Endothelial cell of umbilical vein (primary cell): Measurements from ENCODE around the gene CAPN15. TPM values are rescaled to one million over a fixed set of nuclear protein-coding genes. Genes with fewer than 3 reads are reported as not detected.
A peak's percentile ranks its signal among the peaks of the same experiment; 100 is the strongest.

Experiments
- BruUV-seq: library from RNA; stranded (reverse); fragments of 400-500 nt; replicated peaks from 2 replicates; lab custom pipeline; 2021; lab: Mats Ljungman, UMichigan
- CTCF ChIA-PET: fragments of 300-600, 350-600 bp; sonication (Branson Sonifier 250); formaldehyde crosslinking; loops from one replicate; lab custom pipeline; 2021; ENCODE audit warnings: antibody characterized with exemption, inconsistent platforms; lab: Charles Lee
- POLR2A ChIA-PET: fragments of 300-600, 350-600 bp; sonication (Branson Sonifier 250); formaldehyde crosslinking; loops from one replicate; lab custom pipeline; 2021; ENCODE audit warnings: antibody characterized with exemption, inconsistent platforms; lab: Charles Lee
- DNase-seq: peaks from one replicate; pipeline ENCODE4 v3.0.0-alpha.2; 2011; ENCODE audit warnings: low read depth, low spot score
- FAIRE-seq: peaks from 2 replicates; lab custom pipeline; 2011; peaks lifted over from hg19 to GRCh38; lab: Jason Lieb, UNC
- H2AFZ ChIP-seq: 2 replicates; pipeline ENCODE4 v1.6.0; 2012; ENCODE audit warnings: low read depth, low read length, control low read depth, inconsistent platforms
- H3K27ac ChIP-seq: 2 replicates; pipeline ENCODE4 v1.5.1; 2011; ENCODE audit warnings: low read depth, mild to moderate bottlenecking, control low read depth, low read length, moderate library complexity; ENCODE audit not compliant: insufficient read depth
- H3K27me3 ChIP-seq, 2 experiments: 2 replicates each; pipeline versions ENCODE4 v1.6.0 to v1.6.1; 2011; ENCODE audit warnings: low read length in 2 of 2, mixed read lengths in 1 of 2; ENCODE audit not compliant: control insufficient read depth in 2 of 2, insufficient read depth in 2 of 2
- H3K36me3 ChIP-seq, 2 experiments: 2 replicates in 1 of 2; 3 replicates in 1 of 2; pipeline ENCODE4 v1.5.1; 2011; ENCODE audit warnings: low read length in 2 of 2, mild to moderate bottlenecking in 1 of 2, moderate library complexity in 1 of 2; ENCODE audit not compliant: control insufficient read depth in 2 of 2, insufficient read depth in 2 of 2; ENCODE audit errors: extremely low read depth in 1 of 2
- H3K4me1 ChIP-seq: 3 replicates; pipeline ENCODE4 v1.5.1; 2011; ENCODE audit warnings: mild to moderate bottlenecking, low read length; ENCODE audit not compliant: control insufficient read depth, insufficient read depth; ENCODE audit errors: extremely low read depth
- H3K4me2 ChIP-seq: 2 replicates; pipeline ENCODE4 v1.6.1; 2011; ENCODE audit warnings: low read length, control low read depth, mixed read lengths; ENCODE audit not compliant: insufficient read depth
- H3K4me3 ChIP-seq, 3 experiments: fragments of 200-600 bp in 1 of 3; sonication (generic), shearing (Covaris generic) in 1 of 3; replicated peaks in 1 of 3; 2 replicates each; pipeline ENCODE4 v1.5.1; 2011 to 2016; ENCODE audit warnings: control low read depth in 3 of 3, low read length in 3 of 3, mild to moderate bottlenecking in 2 of 3, inconsistent platforms in 1 of 3, low read depth in 1 of 3, moderate library complexity in 1 of 3; ENCODE audit not compliant: insufficient read depth in 1 of 3
- H3K79me2 ChIP-seq: 2 replicates; pipeline ENCODE4 v1.6.0; 2012; ENCODE audit warnings: low read length, inconsistent platforms; ENCODE audit not compliant: control insufficient read depth, insufficient read depth
- H3K9ac ChIP-seq: replicated peaks from 2 replicates; pipeline ENCODE3; 2011; ENCODE audit warnings: low read length, control low read depth; ENCODE audit not compliant: insufficient read depth; ENCODE audit errors: extremely low read depth
- H3K9me1 ChIP-seq: replicated peaks from 3 replicates; pipeline ENCODE4 v1.6.0; 2011; ENCODE audit warnings: mild to moderate bottlenecking, low read length; ENCODE audit not compliant: control insufficient read depth, insufficient read depth; ENCODE audit errors: extremely low read depth
- H3K9me3 ChIP-seq: replicated peaks from 2 replicates; pipeline ENCODE4 v1.5.1; 2012; ENCODE audit warnings: low read length, inconsistent platforms; ENCODE audit not compliant: control insufficient read depth, insufficient read depth
- H4K20me1 ChIP-seq: replicated peaks from 2 replicates; pipeline ENCODE3; 2011; ENCODE audit warnings: mild to moderate bottlenecking, low read length; ENCODE audit not compliant: control insufficient read depth, insufficient read depth; ENCODE audit errors: extremely low read depth
- FOS ChIP-seq: IDR thresholded peaks from 2 replicates; pipeline ENCODE4 v1.6.1; 2011; ENCODE audit warnings: mild to moderate bottlenecking, low read length, moderate library complexity, borderline replicate concordance; ENCODE audit not compliant: insufficient read depth
- JUN ChIP-seq: IDR thresholded peaks from 2 replicates; pipeline ENCODE4 v1.6.1; 2011; ENCODE audit warnings: borderline replicate concordance, low read depth; ENCODE audit not compliant: insufficient read length, insufficient read depth
- MYC ChIP-seq: IDR thresholded peaks from one replicate; pipeline ENCODE4 v1.6.1; 2011; ENCODE audit warnings: mild to moderate bottlenecking, low read depth, low read length
- POLR2A ChIP-seq: IDR thresholded peaks from 2 replicates; pipeline ENCODE4 v1.6.1; 2012; ENCODE audit warnings: low read depth, mild to moderate bottlenecking, control low read depth, low read length
- POLR2AphosphoS5 ChIP-seq: IDR thresholded peaks from 2 replicates; pipeline ENCODE4 v1.6.1; 2012; ENCODE audit warnings: low read depth, mild to moderate bottlenecking, control low read depth, low read length, moderate library complexity; ENCODE audit not compliant: insufficient read depth
- dilution Hi-C: fragments of 300-500 bp; cut with MboI; formaldehyde crosslinking; loops from one replicate; pipeline ENCODE4 v1.15.0; 2019; ENCODE audit warnings: low sequenced_read_pairs; ENCODE audit not compliant: extremely low pct_ligation_motif_present
- intact Hi-C: fragments of 100-400 bp; cut with micrococcal nuclease; formaldehyde crosslinking; loops from one replicate; pipeline ENCODE4 v1.10.0; 2022
- polyA plus RNA-seq, 4 experiments: library from polyadenylated mRNA; depleted of rRNA in 3 of 4; stranded (reverse) in 3 of 4; unstranded in 1 of 4; fragments of >200 nt; gene quantifications; 2 replicates each; pipeline versions ENCODE4 v1.2.1 to v1.2.3, GENCODE V29; 2011 to 2012; ENCODE audit warnings: missing spikeins in 1 of 4
- total RNA-seq: library from RNA; stranded (reverse); gene quantifications from 2 replicates; pipeline ENCODE4 v1.2.3, GENCODE V29; 2021
- TF ChIP-seq, protein P1 (sequence below): IDR thresholded peaks from 2 replicates; pipeline ENCODE4 v1.6.1; 2011; ENCODE audit not compliant: insufficient read depth, insufficient read length
- TF ChIP-seq, protein P2 (sequence below), 2 donors: IDR thresholded peaks; 1 replicate in 1 of 2; 2 replicates in 1 of 2; pipeline ENCODE4 v1.5.1; 2011; ENCODE audit warnings: low read length in 2 of 2, mild to moderate bottlenecking in 2 of 2, moderate library complexity in 2 of 2, control low read depth in 1 of 2, inconsistent platforms in 1 of 2, low read depth in 1 of 2; ENCODE audit not compliant: insufficient read depth in 1 of 2; ENCODE audit errors: extremely low read depth in 1 of 2

The CAPN15 gene
- total and polyA plus RNA-seq, 2 donors (not counting 3 experiments of a cell fraction or from before 2014, with no cell fraction given), result 33.9 to 65.0 TPM

DNA sequence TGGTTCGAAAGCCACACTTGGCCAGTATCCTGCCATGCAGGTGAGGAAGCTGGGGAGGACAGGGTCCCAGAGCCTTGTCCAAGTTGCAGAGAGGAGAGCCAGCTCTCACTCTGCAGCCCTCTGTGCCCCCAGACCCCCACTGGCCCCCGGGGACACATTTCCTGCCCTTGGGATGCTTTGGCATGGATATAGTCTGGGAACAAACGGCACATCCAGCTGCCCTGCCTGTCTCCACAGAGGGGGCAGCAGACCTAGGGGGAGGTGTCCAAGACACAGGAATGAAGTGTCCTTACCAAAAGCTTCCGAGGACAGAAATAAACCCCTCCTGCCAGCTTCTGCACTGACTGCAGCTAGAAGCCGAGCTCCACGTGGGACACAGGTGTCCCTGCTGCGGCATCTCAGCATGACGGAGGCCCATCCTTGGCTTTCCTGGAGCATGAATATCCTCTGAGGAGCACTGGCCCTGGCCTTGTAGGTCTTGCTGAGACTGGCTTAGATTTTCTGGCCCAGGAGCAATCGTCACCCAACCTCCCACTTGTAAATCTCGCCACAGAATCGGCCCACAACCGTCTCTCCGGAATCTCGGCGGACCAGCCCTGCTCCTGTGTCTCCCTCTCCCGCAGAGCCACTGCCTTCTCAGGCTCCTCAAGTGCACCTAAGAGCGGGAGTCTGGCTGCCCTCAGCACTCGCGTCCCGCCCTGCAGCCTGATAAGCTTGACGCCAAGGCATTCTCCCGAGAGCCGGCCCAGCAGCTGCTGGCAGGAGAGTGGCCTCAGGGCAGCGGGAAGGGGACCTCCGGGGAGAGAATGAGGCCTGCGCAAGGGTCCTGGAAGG, 1.1 kb upstream of the CAPN15 start:
- Histone ChIP-seq H2AFZ (no peak overlapping the region), H3K9me1 (no peaks in the 10 kb centered on the region), H3K4me3 (peak overlapping the region; percentile 37 to 81 (median 53)), H3K4me1 (peaks cover 35% of the 10 kb centered on the region), H3K27ac (peak overlapping the region; percentile 90), H3K36me3 (peaks cover 1 to 2% of the 10 kb centered on the region in 2 experiments), H3K9ac (peak overlapping the region; percentile 80), H3K79me2 (peaks cover 46% of the 10 kb centered on the region), H3K27me3 (no peaks in the 10 kb centered on the region), H4K20me1 (no peaks in the 10 kb centered on the region), H3K4me2 (peak overlapping the region; percentile 73), H3K9me3 (no peaks in the 10 kb centered on the region)
- ChIA-PET POLR2A (interaction anchor here (0.6 kb wide), 1 partner anchor 61 kb away, joined by 12 read pairs; no protein-coding TSS in a partner anchor), CTCF (interaction anchor here (0.7 to 1.2 kb wide), 4 partner anchors 17 to 134 kb away, joined by 3 read pairs; no protein-coding TSS in a partner anchor)
- BruUV-seq, result TSS peak; percentile 41
- dilution Hi-C loops, result no loop called here
- FAIRE-seq (peak; percentile 38), DNase-seq (no peak)
- intact Hi-C loops, result loop anchor here (1.0 to 5.0 kb wide), 3 partner anchors 41 to 130 kb away; partner anchors contain the start of genes NHLRC4, NME4, PIGQ and RAB11FIP3
- TF ChIP-seq POLR2AphosphoS5 (peak; percentile 3), JUN (no peak), MYC (no peak)

DNA sequence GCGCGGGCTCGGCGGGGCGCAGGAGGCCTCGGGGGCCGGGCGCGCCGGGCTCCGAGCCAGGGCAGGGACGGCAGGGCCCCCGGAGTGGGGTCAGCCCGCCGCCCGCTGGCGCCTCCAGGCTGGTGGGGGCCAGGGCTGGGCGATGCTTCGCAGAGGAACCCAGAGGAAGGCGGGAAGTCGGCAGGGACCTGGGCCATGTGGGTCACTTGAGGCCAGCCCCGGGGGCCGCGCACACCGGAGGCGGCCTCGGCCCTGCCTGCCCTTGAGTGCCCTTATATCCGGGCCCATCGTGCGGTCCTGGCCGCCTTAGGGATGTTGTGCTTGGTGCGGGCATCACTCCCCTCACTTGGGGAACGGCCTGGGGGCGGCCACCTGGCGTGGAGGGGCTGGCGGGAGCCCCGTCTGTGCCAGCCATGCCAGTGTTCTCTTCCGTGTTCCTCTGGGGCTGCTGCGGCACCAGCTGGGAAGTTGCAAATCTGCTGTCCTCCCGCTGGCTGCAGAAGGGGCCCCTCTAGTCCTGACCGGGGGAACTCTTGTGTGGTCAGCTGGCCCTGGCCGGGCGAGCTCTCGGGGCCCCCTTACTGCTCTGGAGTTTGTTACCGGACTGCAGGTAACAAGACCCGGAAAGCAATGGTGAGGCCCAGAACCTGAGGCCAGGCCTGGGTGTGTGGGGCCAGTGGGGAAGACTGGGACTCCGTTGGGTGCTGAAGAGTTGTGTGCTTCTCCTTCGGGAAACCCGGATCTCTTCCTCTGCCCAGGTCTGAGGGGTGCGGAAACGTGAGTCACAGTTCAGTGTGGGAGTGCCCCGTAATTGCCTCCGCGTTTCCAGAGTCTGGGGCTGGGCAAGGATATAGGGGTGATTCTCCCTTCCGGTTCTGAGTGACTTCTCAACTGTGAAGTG, 849 bp downstream of the CAPN15 start:
- peaks cover 35% of the 10 kb centered on the region for H3K4me1 ChIP-seq
- dilution Hi-C loops, result no loop called here
- peak overlapping the region; percentile 87 for H3K4me2 ChIP-seq
- TF ChIP-seq FOS (peak; percentile 73), POLR2AphosphoS5 (peak; percentile 68), POLR2A (peak; percentile 20)
- TF ChIP-seq, protein P1, sequence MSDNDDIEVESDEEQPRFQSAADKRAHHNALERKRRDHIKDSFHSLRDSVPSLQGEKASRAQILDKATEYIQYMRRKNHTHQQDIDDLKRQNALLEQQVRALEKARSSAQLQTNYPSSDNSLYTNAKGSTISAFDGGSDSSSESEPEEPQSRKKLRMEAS, result no peak
- TF ChIP-seq, protein P2, sequence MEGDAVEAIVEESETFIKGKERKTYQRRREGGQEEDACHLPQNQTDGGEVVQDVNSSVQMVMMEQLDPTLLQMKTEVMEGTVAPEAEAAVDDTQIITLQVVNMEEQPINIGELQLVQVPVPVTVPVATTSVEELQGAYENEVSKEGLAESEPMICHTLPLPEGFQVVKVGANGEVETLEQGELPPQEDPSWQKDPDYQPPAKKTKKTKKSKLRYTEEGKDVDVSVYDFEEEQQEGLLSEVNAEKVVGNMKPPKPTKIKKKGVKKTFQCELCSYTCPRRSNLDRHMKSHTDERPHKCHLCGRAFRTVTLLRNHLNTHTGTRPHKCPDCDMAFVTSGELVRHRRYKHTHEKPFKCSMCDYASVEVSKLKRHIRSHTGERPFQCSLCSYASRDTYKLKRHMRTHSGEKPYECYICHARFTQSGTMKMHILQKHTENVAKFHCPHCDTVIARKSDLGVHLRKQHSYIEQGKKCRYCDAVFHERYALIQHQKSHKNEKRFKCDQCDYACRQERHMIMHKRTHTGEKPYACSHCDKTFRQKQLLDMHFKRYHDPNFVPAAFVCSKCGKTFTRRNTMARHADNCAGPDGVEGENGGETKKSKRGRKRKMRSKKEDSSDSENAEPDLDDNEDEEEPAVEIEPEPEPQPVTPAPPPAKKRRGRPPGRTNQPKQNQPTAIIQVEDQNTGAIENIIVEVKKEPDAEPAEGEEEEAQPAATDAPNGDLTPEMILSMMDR (IDR thresholded peaks at IDR 0.05; ENCODE audit: extremely low read depth in 1 of 2, insufficient read depth in 1 of 2, low read depth in 1 of 2, low read length in 2 of 2), result no peak
- POLR2A ChIA-PET, result no interaction called here
- no peaks in the 10 kb centered on the region for H4K20me1 ChIP-seq
- no peaks in the 10 kb centered on the region for H3K27me3 ChIP-seq
- H3K9ac ChIP-seq, result peak overlapping the region; percentile 50
- peak overlapping the region; percentile 51 for H3K27ac ChIP-seq
- BruUV-seq, result TSS peak; percentile 13
- CTCF ChIA-PET, result interaction anchor here (1.0 kb wide), 1 partner anchor 40 kb away, joined by 3 read pairs; no protein-coding TSS in a partner anchor
- H3K4me3 ChIP-seq, result peak overlapping the region; percentile 42 to 81 (median 78)
- peaks cover 0 to 2% of the 10 kb centered on the region in 2 experiments for H3K36me3 ChIP-seq
- no peaks in the 10 kb centered on the region for H3K9me1 ChIP-seq
- FAIRE-seq (no peak), DNase-seq (peak; percentile 54)
- H3K79me2 ChIP-seq, result peaks cover 61% of the 10 kb centered on the region
- H3K9me3 ChIP-seq, result no peaks in the 10 kb centered on the region
- no peak overlapping the region for H2AFZ ChIP-seq
- intact Hi-C loops, result loop anchor here (5.0 kb wide), 1 partner anchor 39 kb away; the partner anchor contains the start of genes NHLRC4 and PIGQ
